HL-60 (cell line): ENCODE measurements around the gene IPO5.

Experiments used
- DNase-seq, 2 experiments: peaks; one replicate each; pipeline ENCODE4 v3.0.0-alpha.2; 2010 to 2020; ENCODE audit warnings: low read depth in 1 of 2, low spot score in 1 of 2
- H3K27ac ChIP-seq: fragments of 250-450 bp; sonication (Bioruptor Pico); replicated peaks from 2 replicates; pipeline ENCODE4 v1.5.1; 2020; ENCODE audit warnings: mild to moderate bottlenecking, moderate library complexity
- H3K27me3 ChIP-seq: fragments of 250-450 bp; sonication (Bioruptor Pico); 2 replicates; pipeline ENCODE4 v1.5.1; 2021; ENCODE audit warnings: mild to moderate bottlenecking, moderate library complexity; ENCODE audit not compliant: insufficient read depth, poor library complexity, severe bottlenecking
- H3K4me3 ChIP-seq: replicated peaks from 2 replicates; pipeline ENCODE4 v1.5.1; 2011; ENCODE audit warnings: mild to moderate bottlenecking, control low read depth, low read length; ENCODE audit not compliant: insufficient read depth
- CTCF ChIP-seq: IDR thresholded peaks from one replicate; pipeline ENCODE4 v1.5.1; 2011; ENCODE audit warnings: low read length, control low read depth, inconsistent platforms; ENCODE audit not compliant: insufficient read depth
- GABPA ChIP-seq: IDR thresholded peaks from 2 replicates; pipeline ENCODE4 v1.6.1; 2012; ENCODE audit warnings: low read depth
- POLR2AphosphoS5 ChIP-seq: IDR thresholded peaks from 2 replicates; pipeline ENCODE4 v1.6.1; 2012; ENCODE audit warnings: low read depth
- SPI1 ChIP-seq: IDR thresholded peaks from 2 replicates; pipeline ENCODE4 v1.6.1; 2012; ENCODE audit warnings: low read depth, mild to moderate bottlenecking, borderline replicate concordance
- TF ChIP-seq, protein P1 (sequence below): IDR thresholded peaks from 2 replicates; pipeline ENCODE4 v1.6.1; 2012; ENCODE audit warnings: low read depth; ENCODE audit not compliant: insufficient replicate concordance

The IPO5 gene

GRCh38 chr13:97967226-97967625, 13.8 kb downstream of the IPO5 start:
- H3K27me3 ChIP-seq = peaks cover 3% of the 10 kb centered on the region
- no peak for TF ChIP-seq SPI1
- TF ChIP-seq POLR2AphosphoS5 = no peak
- TF ChIP-seq CTCF = no peak
- TF ChIP-seq, protein P1, sequence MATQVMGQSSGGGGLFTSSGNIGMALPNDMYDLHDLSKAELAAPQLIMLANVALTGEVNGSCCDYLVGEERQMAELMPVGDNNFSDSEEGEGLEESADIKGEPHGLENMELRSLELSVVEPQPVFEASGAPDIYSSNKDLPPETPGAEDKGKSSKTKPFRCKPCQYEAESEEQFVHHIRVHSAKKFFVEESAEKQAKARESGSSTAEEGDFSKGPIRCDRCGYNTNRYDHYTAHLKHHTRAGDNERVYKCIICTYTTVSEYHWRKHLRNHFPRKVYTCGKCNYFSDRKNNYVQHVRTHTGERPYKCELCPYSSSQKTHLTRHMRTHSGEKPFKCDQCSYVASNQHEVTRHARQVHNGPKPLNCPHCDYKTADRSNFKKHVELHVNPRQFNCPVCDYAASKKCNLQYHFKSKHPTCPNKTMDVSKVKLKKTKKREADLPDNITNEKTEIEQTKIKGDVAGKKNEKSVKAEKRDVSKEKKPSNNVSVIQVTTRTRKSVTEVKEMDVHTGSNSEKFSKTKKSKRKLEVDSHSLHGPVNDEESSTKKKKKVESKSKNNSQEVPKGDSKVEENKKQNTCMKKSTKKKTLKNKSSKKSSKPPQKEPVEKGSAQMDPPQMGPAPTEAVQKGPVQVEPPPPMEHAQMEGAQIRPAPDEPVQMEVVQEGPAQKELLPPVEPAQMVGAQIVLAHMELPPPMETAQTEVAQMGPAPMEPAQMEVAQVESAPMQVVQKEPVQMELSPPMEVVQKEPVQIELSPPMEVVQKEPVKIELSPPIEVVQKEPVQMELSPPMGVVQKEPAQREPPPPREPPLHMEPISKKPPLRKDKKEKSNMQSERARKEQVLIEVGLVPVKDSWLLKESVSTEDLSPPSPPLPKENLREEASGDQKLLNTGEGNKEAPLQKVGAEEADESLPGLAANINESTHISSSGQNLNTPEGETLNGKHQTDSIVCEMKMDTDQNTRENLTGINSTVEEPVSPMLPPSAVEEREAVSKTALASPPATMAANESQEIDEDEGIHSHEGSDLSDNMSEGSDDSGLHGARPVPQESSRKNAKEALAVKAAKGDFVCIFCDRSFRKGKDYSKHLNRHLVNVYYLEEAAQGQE = no peak
- TF ChIP-seq GABPA = no peak
- H3K27ac ChIP-seq = no peak overlapping the region
- no peak for DNase-seq
- no peak overlapping the region for H3K4me3 ChIP-seq

DNA sequence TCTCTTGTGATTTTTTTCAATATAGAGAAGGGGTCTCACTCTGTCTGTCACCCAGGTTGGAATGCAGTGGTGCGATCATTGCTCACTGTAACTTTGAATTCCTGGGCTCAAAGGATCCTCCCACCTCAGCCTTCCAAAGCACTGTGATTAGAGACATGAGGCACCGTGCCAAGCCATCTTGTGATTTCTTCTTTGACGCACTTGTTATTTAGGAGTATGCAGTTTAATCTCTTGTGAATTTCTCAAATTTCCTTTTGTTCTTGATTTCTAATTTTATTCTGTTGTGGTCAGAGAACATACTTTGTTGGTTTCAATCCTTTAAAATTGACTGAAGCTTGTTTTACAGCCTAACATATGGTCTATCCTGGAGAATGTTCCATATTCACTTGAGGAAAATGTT, 14.5 kb downstream of the IPO5 start:
- Histone ChIP-seq H3K4me3 (no peak overlapping the region), H3K27me3 (peaks cover 3% of the 10 kb centered on the region), H3K27ac (no peak overlapping the region)
- DNase-seq = no peak
- TF ChIP-seq, protein P1 = no peak
- TF ChIP-seq CTCF = no peak
- TF ChIP-seq GABPA = no peak
- no peak for TF ChIP-seq SPI1
- no peak for TF ChIP-seq POLR2AphosphoS5

- H3K4me3 ChIP-seq = no peak overlapping the region
- no peak for TF ChIP-seq GABPA
- no peak for TF ChIP-seq SPI1
- TF ChIP-seq CTCF = no peak
- TF ChIP-seq POLR2AphosphoS5 = no peak
- TF ChIP-seq, protein P1 = no peak
- DNase-seq = no peak
- peaks cover 3% of the 10 kb centered on the region for H3K27me3 ChIP-seq
- no peak overlapping the region for H3K27ac ChIP-seq
Observed at GRCh38 chr13:97971519-97971918, 18.0 kb downstream of the IPO5 start.
